SK-N-SH (cell line): ENCODE results near the gene PURA. TPM values are rescaled to one million over a fixed set of nuclear protein-coding genes. Genes with fewer than 3 reads are reported as not detected.
A peak's percentile ranks its signal among the peaks of the same experiment; 100 is the strongest.

Source experiments
- CTCF ChIA-PET: fragments of 300-600, 350-600 bp; formaldehyde crosslinking; extraction: SDS; loops from one replicate; lab custom pipeline; 2021; lab: Yijun Ruan, JAX
- POLR2A ChIA-PET: fragments of 350-600 bp; sonication (Branson Sonifier 250); formaldehyde crosslinking; extraction: SDS; loops from one replicate; lab custom pipeline; 2020; ENCODE audit warnings: antibody characterized with exemption, inconsistent platforms; lab: Yijun Ruan, JAX
- DNase-seq: peaks from one replicate; pipeline ENCODE4 v3.0.0; 2012
- H2AFZ ChIP-seq: fragments of 200-600 bp; sonication (generic); 2 replicates; pipeline ENCODE4 v1.8.1; 2016; ENCODE audit warnings: antibody characterized with exemption, mild to moderate bottlenecking, low read depth
- H3F3A ChIP-seq: fragments of 200-600 bp; sonication (generic); replicated peaks from 2 replicates; pipeline ENCODE3; 2016; ENCODE audit warnings: antibody characterized with exemption, mild to moderate bottlenecking; ENCODE audit not compliant: insufficient read depth
- H3K27ac ChIP-seq, 2 experiments: fragments of 200-500 bp in 1 of 2; fragments of 200-600 bp in 1 of 2; sonication (Bioruptor generic) in 1 of 2; sonication (generic), shearing (Covaris generic) in 1 of 2; 2 replicates each; pipeline versions ENCODE4 v1.5.1 to v1.6.1; 2014 to 2016; ENCODE audit warnings: low read depth in 2 of 2, inconsistent platforms in 1 of 2, low read length in 1 of 2, mild to moderate bottlenecking in 1 of 2, mixed read lengths in 1 of 2
- H3K27me3 ChIP-seq: fragments of 200-600 bp; sonication (generic), shearing (Covaris generic); 2 replicates; pipeline ENCODE4 v1.6.1; 2016; ENCODE audit warnings: mixed run types; ENCODE audit not compliant: insufficient read depth
- H3K36me3 ChIP-seq, 2 experiments: fragments of 200-500 bp in 1 of 2; fragments of 200-600 bp in 1 of 2; sonication (Bioruptor generic) in 1 of 2; sonication (generic) in 1 of 2; replicated peaks in 1 of 2; 2 replicates each; pipeline versions ENCODE3 to v1.5.1; 2014 to 2016; ENCODE audit warnings: low read length in 1 of 2, mild to moderate bottlenecking in 1 of 2; ENCODE audit not compliant: insufficient read depth in 2 of 2, control insufficient read depth in 1 of 2
- H3K4me1 ChIP-seq, 2 experiments: fragments of 200-500 bp in 1 of 2; fragments of 200-600 bp in 1 of 2; sonication (Bioruptor generic) in 1 of 2; sonication (generic), shearing (Covaris generic) in 1 of 2; 2 replicates each; pipeline versions ENCODE4 v1.5.1 to v1.6.1; 2014 to 2016; ENCODE audit warnings: low read depth in 1 of 2, low read length in 1 of 2, mixed run types in 1 of 2; ENCODE audit not compliant: insufficient read depth in 2 of 2, control insufficient read depth in 1 of 2
- H3K4me2 ChIP-seq: fragments of 200-600 bp; sonication (generic), shearing (Covaris generic); 2 replicates; pipeline ENCODE4 v1.6.1; 2017; ENCODE audit warnings: mixed run types
- H3K4me3 ChIP-seq, 2 experiments: fragments of 200-500 bp in 1 of 2; fragments of 200-600 bp in 1 of 2; sonication (Bioruptor generic) in 1 of 2; sonication (generic), shearing (Covaris generic) in 1 of 2; 2 replicates each; pipeline versions ENCODE4 v1.5.1 to v1.8.1; 2014 to 2016; ENCODE audit warnings: low read depth in 2 of 2, inconsistent platforms in 1 of 2, low read length in 1 of 2, mild to moderate bottlenecking in 1 of 2, mixed read lengths in 1 of 2, moderate library complexity in 1 of 2
- H3K79me2 ChIP-seq: fragments of 200-600 bp; sonication (generic); 2 replicates; pipeline ENCODE4 v1.8.1; 2017; ENCODE audit warnings: mild to moderate bottlenecking; ENCODE audit not compliant: insufficient read depth
- H3K9ac ChIP-seq: fragments of 200-600 bp; sonication (generic); 2 replicates; pipeline ENCODE4 v1.6.1; 2017; ENCODE audit warnings: mixed run types
- H3K9me2 ChIP-seq: fragments of 200-600 bp; sonication (generic); 2 replicates; pipeline ENCODE4 v1.6.1; 2017; ENCODE audit warnings: mixed run types
- H3K9me3 ChIP-seq: fragments of 200-600 bp; sonication (generic); 2 replicates; pipeline ENCODE4 v1.6.1; 2017; ENCODE audit warnings: mixed run types, mild to moderate bottlenecking, moderate library complexity
- H4K20me1 ChIP-seq: fragments of 200-600 bp; sonication (generic); 2 replicates; pipeline ENCODE4 v1.6.1; 2017; ENCODE audit warnings: mild to moderate bottlenecking, mixed run types; ENCODE audit not compliant: insufficient read depth
- EP300 ChIP-seq, 2 experiments: IDR thresholded peaks; 2 replicates each; pipeline versions ENCODE4 v1.4.0 to v1.6.1; 2012; ENCODE audit warnings: borderline replicate concordance in 1 of 2, low read depth in 1 of 2, low read length in 1 of 2
- EZH2phosphoT487 ChIP-seq: fragments of 200-600 bp; sonication (generic); IDR thresholded peaks from 2 replicates; pipeline ENCODE4 v1.6.1; 2017; ENCODE audit warnings: low read depth, mixed run types, mild to moderate bottlenecking, antibody characterized with exemption, moderate library complexity, borderline replicate concordance
- FOXJ3 ChIP-seq: sonication (generic); formaldehyde crosslinking; IDR thresholded peaks from 2 replicates; pipeline ENCODE4 v1.5.1; 2020; ENCODE audit warnings: mild to moderate bottlenecking, missing genetic modification reagents
- GATA2 ChIP-seq: sonication (generic); formaldehyde crosslinking; IDR thresholded peaks from 2 replicates; pipeline ENCODE4 v1.5.0; 2020; ENCODE audit warnings: mild to moderate bottlenecking, missing genetic modification reagents
- JUND ChIP-seq: IDR thresholded peaks from 2 replicates; pipeline ENCODE4 v1.4.0; 2012
- NFIC ChIP-seq: IDR thresholded peaks from 2 replicates; pipeline ENCODE4 v1.4.0; 2012; ENCODE audit warnings: borderline replicate concordance
- PBX3 ChIP-seq: IDR thresholded peaks from 2 replicates; pipeline ENCODE4; 2012
- RFX5 ChIP-seq: IDR thresholded peaks from 2 replicates; pipeline ENCODE4 v1.6.1; 2012; ENCODE audit warnings: mild to moderate bottlenecking, improper control_type of control experiment, low read length
- SIN3A ChIP-seq: IDR thresholded peaks from 2 replicates; pipeline ENCODE4 v1.6.1; 2012; ENCODE audit warnings: low read depth, mild to moderate bottlenecking, low read length, moderate library complexity, borderline replicate concordance
- TAF1 ChIP-seq: IDR thresholded peaks from 2 replicates; pipeline ENCODE4 v1.6.1; 2012; ENCODE audit warnings: low read depth, mild to moderate bottlenecking, low read length, moderate library complexity, borderline replicate concordance
- TEAD4 ChIP-seq: IDR thresholded peaks from 2 replicates; pipeline ENCODE4 v1.4.0; 2012; ENCODE audit warnings: mild to moderate bottlenecking, borderline replicate concordance; ENCODE audit not compliant: insufficient read depth
- USF2 ChIP-seq: fragments of 150-350 bp; IDR thresholded peaks from 2 replicates; pipeline ENCODE4 v1.6.1; 2017; ENCODE audit warnings: antibody characterized with exemption, low read length, low read depth, borderline replicate concordance
- WGBS: methylation state at CpG from one replicate; pipeline ENCODE4 v1.1.6; 2017; ENCODE audit warnings: low lambda C conversion rate; 5-methylcytosine and 5-hydroxymethylcytosine counted together
- polyA plus RNA-seq, 3 experiments: library from polyadenylated mRNA; depleted of rRNA; stranded (reverse); fragments of >200 nt; gene quantifications; 2 replicates each; pipeline ENCODE4 v1.2.3, GENCODE V29; 2012
- TF ChIP-seq, protein P1 (sequence below): IDR thresholded peaks from 2 replicates; pipeline ENCODE4 v1.6.1; 2012; ENCODE audit warnings: mild to moderate bottlenecking, low read depth, low read length, moderate library complexity
- TF ChIP-seq, protein P2 (sequence below): IDR thresholded peaks from 2 replicates; pipeline ENCODE4 v1.4.0; 2012; ENCODE audit warnings: low read depth, borderline replicate concordance

Gene PURA
- polyA plus RNA-seq, 1 of the 3 experiments (the other 2 are of a cell fraction) = 2.4 TPM

GRCh38 chr5:140111011-140111858, 2.7 kb upstream of the PURA start:
- ChIA-PET POLR2A (no interaction called here), CTCF (interaction anchor here (1.5 to 12.8 kb wide), 2 partner anchors 32 to 38 kb away, joined by 4 to 166 read pairs; no protein-coding TSS in a partner anchor)
- no peaks in the 10 kb centered on the region for H3K9me2 ChIP-seq
- peaks cover 14 to 41% of the 10 kb centered on the region in 2 experiments; a peak in 3 of 4 replicates for H3K4me1 ChIP-seq
- no peak for DNase-seq
- no peak overlapping the region for H3K9ac ChIP-seq
- no peak for TF ChIP-seq PBX3
- TF ChIP-seq JUND = no peak
- peaks cover 42% of the 10 kb centered on the region for H3F3A ChIP-seq
- peaks cover 2 to 10% of the 10 kb centered on the region in 2 experiments for H3K36me3 ChIP-seq
- no peak overlapping the region for H3K4me2 ChIP-seq
- 94% methylated on average over 17 of the region's 18 CpGs for whole genome bisulfite sequencing
- no peak overlapping the region for H2AFZ ChIP-seq
- H3K79me2 ChIP-seq = peaks cover 74% of the 10 kb centered on the region
- H3K9me3 ChIP-seq = no peaks in the 10 kb centered on the region
- H3K27ac ChIP-seq = peak overlapping the region in 1 of 2 experiments; percentile 77; a peak in 1 of 4 replicates
- peaks cover 23% of the 10 kb centered on the region for H4K20me1 ChIP-seq
- no peaks in the 10 kb centered on the region for H3K27me3 ChIP-seq
- no peak overlapping the region for H3K4me3 ChIP-seq

GRCh38 chr5:140111859-140112551, 1.9 kb upstream of the PURA start:
- no peaks in the 10 kb centered on the region for H3K9me2 ChIP-seq
- H3F3A ChIP-seq = peaks cover 36% of the 10 kb centered on the region
- H3K9ac ChIP-seq = peak overlapping the region; percentile 75; the same call in 1 of the 2 replicates
- ChIA-PET POLR2A (no interaction called here), CTCF (interaction anchor here (0.6 to 12.8 kb wide), 7 partner anchors 13 to 235 kb away, joined by 3 to 166 read pairs (median 4); partner anchors contain the start of gene NRG2)
- no peak for DNase-seq
- H3K4me2 ChIP-seq = peak overlapping the region; percentile 97
- no peaks in the 10 kb centered on the region for H3K9me3 ChIP-seq
- peaks cover 2 to 10% of the 10 kb centered on the region in 2 experiments for H3K36me3 ChIP-seq
- peaks cover 82% of the 10 kb centered on the region for H3K79me2 ChIP-seq
- H2AFZ ChIP-seq = no peak overlapping the region
- no peaks in the 10 kb centered on the region for H3K27me3 ChIP-seq
- 93% methylated on average over 7 of the region's 8 CpGs for WGBS
- peaks cover 30% of the 10 kb centered on the region for H4K20me1 ChIP-seq
- peak overlapping the region in 1 of 2 experiments; percentile 69; a peak in 1 of 4 replicates for H3K27ac ChIP-seq
- peak overlapping the region in 1 of 2 experiments; percentile 75; a peak in 1 of 4 replicates for H3K4me3 ChIP-seq
- peaks cover 19 to 41% of the 10 kb centered on the region in 2 experiments; a peak in 3 of 4 replicates for H3K4me1 ChIP-seq
- TF ChIP-seq JUND = no peak
- TF ChIP-seq USF2 = no peak
- no peak for TF ChIP-seq TEAD4
- no peak for TF ChIP-seq RFX5
- TF ChIP-seq SIN3A = no peak
- TF ChIP-seq EZH2phosphoT487 = no peak
- no peak for TF ChIP-seq FOXJ3 (CRISPR knock-in tag)
- TF ChIP-seq EP300 (IDR thresholded peaks at IDR 0.05; ENCODE audit: borderline replicate concordance in 1 of 2, low read depth in 1 of 2, low read length in 1 of 2) = no peak
- no peak for TF ChIP-seq NFIC
- no peak for TF ChIP-seq GATA2 (CRISPR knock-in tag)
- TF ChIP-seq TAF1 = no peak
- TF ChIP-seq, protein P1, sequence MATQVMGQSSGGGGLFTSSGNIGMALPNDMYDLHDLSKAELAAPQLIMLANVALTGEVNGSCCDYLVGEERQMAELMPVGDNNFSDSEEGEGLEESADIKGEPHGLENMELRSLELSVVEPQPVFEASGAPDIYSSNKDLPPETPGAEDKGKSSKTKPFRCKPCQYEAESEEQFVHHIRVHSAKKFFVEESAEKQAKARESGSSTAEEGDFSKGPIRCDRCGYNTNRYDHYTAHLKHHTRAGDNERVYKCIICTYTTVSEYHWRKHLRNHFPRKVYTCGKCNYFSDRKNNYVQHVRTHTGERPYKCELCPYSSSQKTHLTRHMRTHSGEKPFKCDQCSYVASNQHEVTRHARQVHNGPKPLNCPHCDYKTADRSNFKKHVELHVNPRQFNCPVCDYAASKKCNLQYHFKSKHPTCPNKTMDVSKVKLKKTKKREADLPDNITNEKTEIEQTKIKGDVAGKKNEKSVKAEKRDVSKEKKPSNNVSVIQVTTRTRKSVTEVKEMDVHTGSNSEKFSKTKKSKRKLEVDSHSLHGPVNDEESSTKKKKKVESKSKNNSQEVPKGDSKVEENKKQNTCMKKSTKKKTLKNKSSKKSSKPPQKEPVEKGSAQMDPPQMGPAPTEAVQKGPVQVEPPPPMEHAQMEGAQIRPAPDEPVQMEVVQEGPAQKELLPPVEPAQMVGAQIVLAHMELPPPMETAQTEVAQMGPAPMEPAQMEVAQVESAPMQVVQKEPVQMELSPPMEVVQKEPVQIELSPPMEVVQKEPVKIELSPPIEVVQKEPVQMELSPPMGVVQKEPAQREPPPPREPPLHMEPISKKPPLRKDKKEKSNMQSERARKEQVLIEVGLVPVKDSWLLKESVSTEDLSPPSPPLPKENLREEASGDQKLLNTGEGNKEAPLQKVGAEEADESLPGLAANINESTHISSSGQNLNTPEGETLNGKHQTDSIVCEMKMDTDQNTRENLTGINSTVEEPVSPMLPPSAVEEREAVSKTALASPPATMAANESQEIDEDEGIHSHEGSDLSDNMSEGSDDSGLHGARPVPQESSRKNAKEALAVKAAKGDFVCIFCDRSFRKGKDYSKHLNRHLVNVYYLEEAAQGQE = no peak
- TF ChIP-seq, protein P2, sequence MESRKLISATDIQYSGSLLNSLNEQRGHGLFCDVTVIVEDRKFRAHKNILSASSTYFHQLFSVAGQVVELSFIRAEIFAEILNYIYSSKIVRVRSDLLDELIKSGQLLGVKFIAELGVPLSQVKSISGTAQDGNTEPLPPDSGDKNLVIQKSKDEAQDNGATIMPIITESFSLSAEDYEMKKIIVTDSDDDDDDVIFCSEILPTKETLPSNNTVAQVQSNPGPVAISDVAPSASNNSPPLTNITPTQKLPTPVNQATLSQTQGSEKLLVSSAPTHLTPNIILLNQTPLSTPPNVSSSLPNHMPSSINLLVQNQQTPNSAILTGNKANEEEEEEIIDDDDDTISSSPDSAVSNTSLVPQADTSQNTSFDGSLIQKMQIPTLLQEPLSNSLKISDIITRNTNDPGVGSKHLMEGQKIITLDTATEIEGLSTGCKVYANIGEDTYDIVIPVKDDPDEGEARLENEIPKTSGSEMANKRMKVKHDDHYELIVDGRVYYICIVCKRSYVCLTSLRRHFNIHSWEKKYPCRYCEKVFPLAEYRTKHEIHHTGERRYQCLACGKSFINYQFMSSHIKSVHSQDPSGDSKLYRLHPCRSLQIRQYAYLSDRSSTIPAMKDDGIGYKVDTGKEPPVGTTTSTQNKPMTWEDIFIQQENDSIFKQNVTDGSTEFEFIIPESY = no peak
